LNCAP (cell line): Measurements from ENCODE around the gene GALNS.

Experiments
- TF ChIP-seq, protein P1 (sequence below): fragments of 450-650 bp; IDR thresholded peaks from 2 replicates; pipeline ENCODE4 v1.5.1; 2017; ENCODE audit warnings: mild to moderate bottlenecking

The GALNS gene

DNA sequence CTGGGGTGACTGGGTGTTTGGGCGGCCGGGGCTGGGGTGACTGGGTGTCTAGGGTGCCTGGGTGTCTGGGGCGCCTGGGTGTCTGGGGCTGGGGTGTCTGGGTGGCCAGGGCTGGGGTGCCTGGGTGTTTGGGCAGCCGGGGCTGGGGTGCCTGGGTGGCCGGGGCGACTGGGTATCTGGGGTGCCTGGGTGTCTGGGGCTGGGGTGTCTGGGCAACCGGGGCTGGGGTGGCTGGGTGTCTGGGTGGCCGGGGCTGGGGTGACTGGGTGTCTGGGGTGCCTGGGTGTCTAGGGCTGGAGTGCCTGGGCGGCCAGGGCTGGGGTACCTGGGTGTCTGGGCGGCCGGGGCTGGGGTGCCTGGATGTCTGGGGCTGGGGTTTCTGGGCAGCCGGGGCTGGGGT lies 31.6 kb downstream of the GALNS start:
- TF ChIP-seq, protein P1, sequence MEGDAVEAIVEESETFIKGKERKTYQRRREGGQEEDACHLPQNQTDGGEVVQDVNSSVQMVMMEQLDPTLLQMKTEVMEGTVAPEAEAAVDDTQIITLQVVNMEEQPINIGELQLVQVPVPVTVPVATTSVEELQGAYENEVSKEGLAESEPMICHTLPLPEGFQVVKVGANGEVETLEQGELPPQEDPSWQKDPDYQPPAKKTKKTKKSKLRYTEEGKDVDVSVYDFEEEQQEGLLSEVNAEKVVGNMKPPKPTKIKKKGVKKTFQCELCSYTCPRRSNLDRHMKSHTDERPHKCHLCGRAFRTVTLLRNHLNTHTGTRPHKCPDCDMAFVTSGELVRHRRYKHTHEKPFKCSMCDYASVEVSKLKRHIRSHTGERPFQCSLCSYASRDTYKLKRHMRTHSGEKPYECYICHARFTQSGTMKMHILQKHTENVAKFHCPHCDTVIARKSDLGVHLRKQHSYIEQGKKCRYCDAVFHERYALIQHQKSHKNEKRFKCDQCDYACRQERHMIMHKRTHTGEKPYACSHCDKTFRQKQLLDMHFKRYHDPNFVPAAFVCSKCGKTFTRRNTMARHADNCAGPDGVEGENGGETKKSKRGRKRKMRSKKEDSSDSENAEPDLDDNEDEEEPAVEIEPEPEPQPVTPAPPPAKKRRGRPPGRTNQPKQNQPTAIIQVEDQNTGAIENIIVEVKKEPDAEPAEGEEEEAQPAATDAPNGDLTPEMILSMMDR: no peak

DNA sequence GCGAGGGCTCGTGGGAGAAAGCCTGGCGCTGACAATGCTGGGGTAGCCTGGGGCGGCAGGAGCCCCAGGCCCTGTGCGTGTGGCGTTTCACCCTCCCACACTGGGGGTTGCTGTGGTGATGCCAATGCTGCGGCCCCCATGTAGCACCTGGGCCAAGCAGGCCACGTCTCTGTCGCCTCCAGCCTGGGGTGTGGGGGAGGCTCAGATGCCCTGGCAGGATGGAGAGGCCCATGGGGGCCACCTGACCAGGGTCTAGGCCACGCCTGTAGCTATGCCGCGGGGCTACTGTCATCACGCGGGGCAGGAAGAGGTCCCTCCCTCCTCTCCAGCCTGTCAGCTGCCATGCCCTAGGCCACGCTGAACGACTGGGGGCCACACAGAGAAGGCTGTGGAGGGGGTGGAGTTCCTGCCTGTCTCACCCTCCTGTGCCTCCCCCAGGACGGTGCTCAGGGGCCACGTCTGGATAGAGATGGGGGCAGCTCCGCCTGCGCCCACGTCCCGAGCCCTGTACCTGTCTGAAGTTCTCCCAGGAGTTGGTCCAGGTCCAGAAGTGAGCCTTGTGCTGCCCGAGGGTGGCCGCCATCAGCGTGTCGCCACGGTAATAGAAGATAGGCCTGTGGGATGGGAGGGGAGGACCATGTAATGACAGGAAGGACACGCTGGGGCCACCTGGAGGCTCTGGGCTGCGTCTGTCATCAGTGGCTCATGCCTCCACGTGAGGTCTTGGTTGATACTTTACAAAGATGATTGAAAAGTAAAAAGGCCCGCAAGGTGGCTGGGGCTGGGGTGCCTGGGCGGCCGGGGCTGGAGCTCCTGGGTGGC lies 32.3 kb downstream of the GALNS start:
- TF ChIP-seq, protein P1: no peak

DNA sequence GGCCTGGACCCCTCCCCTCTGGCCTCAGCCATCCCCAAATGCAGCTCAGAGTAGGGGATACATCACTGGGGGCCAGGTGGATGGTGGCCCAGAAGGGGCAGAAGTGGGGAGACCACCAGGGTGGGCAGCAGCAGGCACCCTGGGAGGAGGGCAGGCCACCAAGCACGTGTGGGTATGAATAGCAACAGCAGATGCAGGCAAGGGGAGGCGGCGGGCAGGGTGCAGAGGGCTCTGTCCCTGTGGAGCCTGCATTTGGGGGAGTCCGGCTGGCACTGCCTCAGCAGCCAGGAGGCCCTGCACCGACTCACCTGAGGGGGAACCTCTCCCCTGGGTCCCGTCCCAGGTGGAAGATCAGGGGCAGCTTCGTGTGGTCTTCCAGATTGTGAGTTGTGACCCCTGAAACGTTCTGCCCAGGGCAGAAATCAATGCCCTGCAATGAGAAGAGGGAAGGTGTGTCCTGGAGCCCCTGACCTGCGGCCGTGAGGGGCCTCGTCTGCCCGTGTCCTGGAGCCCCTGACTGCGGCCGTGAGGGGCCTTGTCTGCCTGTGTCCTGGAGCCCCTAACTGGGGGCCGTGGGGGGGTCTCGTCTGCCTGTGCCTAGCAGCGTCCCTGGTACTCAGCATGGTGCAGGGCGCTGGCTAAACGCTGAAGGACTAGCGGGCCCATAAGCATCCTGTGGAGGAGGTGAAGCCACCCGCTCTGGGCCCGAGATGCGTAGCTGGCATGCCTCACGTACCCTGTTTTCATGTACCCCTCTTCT lies 34.3 kb downstream of the GALNS start:
- TF ChIP-seq, protein P1: no peak

DNA sequence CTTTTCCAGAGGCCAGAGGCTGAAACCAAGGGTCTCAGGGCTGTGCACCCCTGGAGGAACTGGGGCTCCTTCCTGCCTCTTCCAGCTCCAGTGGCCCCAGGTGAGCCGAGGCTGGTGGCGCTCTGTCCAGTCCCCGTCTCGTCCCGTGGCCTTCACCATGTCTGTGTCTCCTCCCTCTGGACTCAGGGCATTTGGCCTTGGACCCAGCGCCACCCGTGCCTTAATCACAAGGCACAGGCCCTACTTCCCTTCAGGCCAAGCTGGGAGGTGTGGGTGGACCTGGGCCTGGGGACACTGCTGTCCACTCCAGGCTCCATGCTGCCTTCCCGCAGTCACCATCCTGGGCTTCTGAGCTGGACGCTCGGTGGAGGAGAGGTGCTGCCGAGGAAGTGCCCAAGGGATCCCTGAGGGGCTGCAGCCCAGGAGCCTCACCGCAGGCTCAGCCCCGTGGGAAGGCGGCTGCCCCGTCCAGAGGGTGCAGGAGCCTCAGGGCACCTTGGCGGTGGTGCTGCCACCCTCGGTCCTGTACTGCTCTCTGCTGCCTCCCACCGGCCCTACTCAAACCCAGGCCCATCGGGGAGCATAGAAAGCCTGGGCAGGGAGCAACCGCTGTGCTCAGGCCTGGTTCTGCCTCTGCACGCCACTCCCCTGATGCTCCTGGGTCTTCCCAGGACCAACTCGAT lies 35.4 kb downstream of the GALNS start:
- TF ChIP-seq, protein P1: no peak; the same call in 1 of the 2 replicates

DNA sequence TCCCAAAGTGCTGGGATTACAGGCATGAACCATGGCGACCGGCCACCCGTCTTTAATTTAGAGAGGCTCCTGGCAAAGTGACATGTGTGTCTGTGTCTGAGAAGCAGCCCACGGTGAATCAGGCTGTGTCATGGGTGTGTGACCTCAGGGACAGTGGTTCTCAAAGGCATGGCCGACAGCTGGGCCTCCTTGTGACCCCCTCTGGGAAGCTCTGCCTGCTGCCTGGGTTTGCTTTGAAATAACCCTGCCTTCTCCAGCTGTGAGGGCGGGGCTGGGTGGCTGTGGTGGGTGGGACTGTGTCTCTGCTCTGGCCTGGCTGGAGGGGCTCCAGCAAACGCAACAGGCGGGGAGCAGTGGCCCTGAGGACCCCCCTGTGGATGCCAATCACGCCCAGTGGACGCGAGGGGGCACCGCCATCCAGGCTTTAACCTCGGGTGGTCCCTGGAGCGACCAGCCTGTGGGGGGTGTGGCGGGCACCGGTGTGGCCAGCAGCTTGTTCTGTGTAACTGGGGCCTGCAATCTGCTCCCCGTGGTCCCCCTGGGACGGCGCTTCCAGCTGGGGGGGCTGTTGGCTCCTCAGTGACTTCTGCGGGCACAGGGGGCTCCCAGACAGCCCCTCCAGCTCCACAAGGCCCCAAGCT lies 36.2 kb downstream of the GALNS start:
- TF ChIP-seq, protein P1: no peak

DNA sequence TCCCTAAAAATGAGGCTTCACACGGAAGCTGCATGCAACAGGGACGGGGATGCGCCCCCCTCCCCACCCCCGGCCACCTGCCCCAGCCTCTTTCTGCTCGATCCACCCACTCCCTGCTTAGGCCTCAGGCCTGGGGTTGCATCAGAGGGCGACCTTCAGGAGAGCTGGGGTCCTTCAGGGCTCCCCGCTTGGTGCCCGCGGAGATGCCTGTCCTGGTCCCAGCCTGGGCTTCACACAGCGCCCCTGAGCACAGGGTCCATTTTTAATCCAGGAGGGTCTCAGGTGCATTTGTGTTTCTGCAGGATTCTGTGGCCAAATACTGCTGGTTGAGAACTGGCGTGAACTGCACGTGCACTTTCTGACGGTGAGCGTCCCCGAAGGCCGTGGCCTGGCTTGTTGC lies 37.6 kb downstream of the GALNS start:
- TF ChIP-seq, protein P1: no peak

DNA sequence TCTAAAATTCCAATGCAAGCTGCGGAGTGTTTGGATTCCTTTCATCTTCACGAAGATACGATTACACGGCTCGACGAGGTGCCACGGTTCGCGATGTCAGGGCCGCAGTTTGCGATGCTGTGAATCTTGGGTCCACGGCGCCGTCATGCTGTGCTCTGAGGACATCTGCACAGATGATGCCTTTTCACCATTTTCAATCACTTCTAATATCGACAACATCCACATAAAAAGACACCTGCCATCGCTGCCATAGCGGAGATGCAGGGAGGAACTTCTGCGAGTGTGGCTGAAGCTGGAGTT lies 38.2 kb downstream of the GALNS start:
- TF ChIP-seq, protein P1: no peak
